ENCODE data around the gene LHX4. TPM values are rescaled to one million over a fixed set of nuclear protein-coding genes. Genes with fewer than 3 reads are reported as not detected.

LHX4 gene
- total RNA-seq, 4 donors from 2014 or later: 0.08 to 1.2 (median 0.31) TPM

DNA sequence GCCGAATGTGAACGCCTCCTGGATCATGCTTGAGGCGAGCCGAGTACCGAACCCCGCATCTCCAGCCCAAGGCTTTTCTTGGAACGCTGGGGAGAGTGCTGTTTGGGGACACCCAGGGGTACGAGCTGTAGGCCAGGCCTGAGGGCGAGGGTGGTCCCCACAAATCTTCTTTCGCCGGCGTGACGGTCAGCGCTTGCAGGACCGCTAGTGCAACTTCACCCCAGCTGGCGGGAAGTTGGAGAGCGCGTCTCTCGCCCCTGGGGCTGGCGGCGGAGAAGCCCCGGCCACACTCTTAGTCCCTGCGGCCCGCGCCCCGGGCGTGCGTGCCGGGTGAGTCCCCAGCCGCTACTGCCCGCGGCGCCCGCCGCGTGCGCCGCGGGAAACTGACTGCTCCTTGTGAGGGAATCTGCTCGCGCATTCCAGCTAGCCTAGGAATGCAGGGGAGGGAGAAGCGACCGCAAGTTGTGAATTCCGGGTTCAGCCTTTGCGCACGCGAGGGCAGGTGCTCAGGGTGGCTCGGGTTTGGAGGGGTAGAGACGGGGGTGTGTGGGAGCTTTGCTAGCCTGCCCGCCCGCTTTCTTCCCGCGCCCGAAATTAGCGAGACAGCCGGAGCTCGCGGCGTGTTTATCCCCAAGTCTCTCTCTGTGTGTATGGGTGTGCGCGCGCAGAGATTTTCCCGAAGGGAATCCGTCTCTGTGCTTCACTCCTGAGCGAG is 884 bp downstream of the LHX4 start:
- Histone ChIP-seq H3K27ac (no peak overlapping the region), H3K4me3 (peak overlapping the region; percentile 66), H3K27me3 (peaks cover 100% of the 10 kb centered on the region), H3K9me3 (no peaks in the 10 kb centered on the region), H3K4me1 (peaks cover 66% of the 10 kb centered on the region), H3K36me3 (no peaks in the 10 kb centered on the region)
- under 1% methylated on average over 30 of the region's 65 CpGs for WGBS
- TF ChIP-seq CTCF (IDR thresholded peaks at IDR 0.05): no peak
- no peak for TF ChIP-seq POLR2A (IDR thresholded peaks at IDR 0.05)
- no peak for TF ChIP-seq EP300 (IDR thresholded peaks at IDR 0.05)
- no peak for TF ChIP-seq POLR2AphosphoS5 (IDR thresholded peaks at IDR 0.05)
- DNase-seq (ENCODE audit: low spot score in 2 of 2): no peak

- Histone ChIP-seq H3K27ac (no peak overlapping the region), H3K4me1 (peaks cover 69% of the 10 kb centered on the region), H3K4me3 (peak overlapping the region; percentile 66), H3K27me3 (peaks cover 100% of the 10 kb centered on the region), H3K9me3 (no peaks in the 10 kb centered on the region), H3K36me3 (no peaks in the 10 kb centered on the region)
- TF ChIP-seq POLR2A (IDR thresholded peaks at IDR 0.05): no peak
- no peak for TF ChIP-seq EP300 (IDR thresholded peaks at IDR 0.05)
- no peak for TF ChIP-seq CTCF (IDR thresholded peaks at IDR 0.05)
- no peak for TF ChIP-seq POLR2AphosphoS5 (IDR thresholded peaks at IDR 0.05)
- WGBS: 2% methylated on average over 9 of the region's 37 CpGs
- DNase-seq (ENCODE audit: low spot score in 2 of 2): peak in 1 of 2 donors; percentile 48
Measured at GRCh38 chr1:180231506-180231921, 1.4 kb downstream of the LHX4 start.

- no peak overlapping the region for H3K27ac ChIP-seq
- H3K4me1 ChIP-seq: peaks cover 69% of the 10 kb centered on the region
- H3K4me3 ChIP-seq: peak overlapping the region; percentile 66
- no peaks in the 10 kb centered on the region for H3K9me3 ChIP-seq
- WGBS: 6% methylated on average over 13 of the region's 14 CpGs
- no peaks in the 10 kb centered on the region for H3K36me3 ChIP-seq
- DNase-seq (ENCODE audit: low spot score in 2 of 2): peak in 1 of 2 donors; percentile 11
- peaks cover 100% of the 10 kb centered on the region for H3K27me3 ChIP-seq
- no peak for TF ChIP-seq EP300 (IDR thresholded peaks at IDR 0.05)
- no peak for TF ChIP-seq POLR2AphosphoS5 (IDR thresholded peaks at IDR 0.05)
- TF ChIP-seq POLR2A (IDR thresholded peaks at IDR 0.05): no peak
- no peak for TF ChIP-seq CTCF (IDR thresholded peaks at IDR 0.05)
Measured at GRCh38 chr1:180231936-180232335, 1.9 kb downstream of the LHX4 start.

DNA sequence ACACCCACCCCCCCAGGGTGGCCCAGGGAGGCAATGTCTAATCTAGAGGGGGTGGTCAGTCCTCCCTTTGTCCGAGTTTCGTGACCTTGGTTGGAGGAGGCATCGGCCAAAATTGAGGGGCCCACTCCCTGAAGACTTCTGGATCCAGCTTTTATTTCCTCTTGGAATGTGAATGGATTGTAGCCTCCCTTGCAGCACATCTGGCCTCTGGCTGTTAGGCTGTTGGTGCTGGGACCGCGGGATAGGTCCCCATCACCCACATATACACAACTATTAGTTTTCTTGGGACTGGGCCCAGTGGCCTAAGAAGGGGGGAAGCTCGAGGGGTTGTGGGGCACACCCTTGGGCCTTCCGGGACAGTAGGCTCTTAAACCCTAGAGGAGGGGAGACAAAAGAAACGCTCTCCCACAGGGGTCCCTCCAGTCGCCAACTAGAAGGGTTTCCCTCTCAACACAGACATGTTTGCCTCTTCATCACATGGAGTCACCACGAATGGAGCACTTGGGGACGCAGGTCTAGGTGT is 2.5 kb downstream of the LHX4 start:
- H3K27ac ChIP-seq: no peak overlapping the region
- H3K36me3 ChIP-seq: no peaks in the 10 kb centered on the region
- TF ChIP-seq CTCF (IDR thresholded peaks at IDR 0.05): no peak
- 16% methylated on average over 8 of the region's 11 CpGs for WGBS
- peak in 1 of 2 donors; percentile 42 for DNase-seq (ENCODE audit: low spot score in 2 of 2)
- no peaks in the 10 kb centered on the region for H3K9me3 ChIP-seq
- peaks cover 100% of the 10 kb centered on the region for H3K27me3 ChIP-seq
- H3K4me3 ChIP-seq: no peak overlapping the region
- H3K4me1 ChIP-seq: peaks cover 69% of the 10 kb centered on the region

GRCh38 chr1:180233191-180234011 is 3.3 kb downstream of the LHX4 start:
- 6% methylated on average over 31 of the region's 71 CpGs for WGBS

More at GRCh38 chr1:180233191-180234011, 3.3 kb downstream of the LHX4 start:
- H3K27ac ChIP-seq: no peak overlapping the region
- no peaks in the 10 kb centered on the region for H3K36me3 ChIP-seq
- peaks cover 69% of the 10 kb centered on the region for H3K4me1 ChIP-seq
- TF ChIP-seq POLR2A (IDR thresholded peaks at IDR 0.05) (no peak), CTCF (IDR thresholded peaks at IDR 0.05) (no peak), EP300 (IDR thresholded peaks at IDR 0.05) (no peak), POLR2AphosphoS5 (IDR thresholded peaks at IDR 0.05) (no peak)
- peaks cover 100% of the 10 kb centered on the region for H3K27me3 ChIP-seq
- no peak overlapping the region for H3K4me3 ChIP-seq
- DNase-seq (ENCODE audit: low spot score in 2 of 2): peak in 1 of 2 donors; percentile 32
- H3K9me3 ChIP-seq: no peaks in the 10 kb centered on the region

Data from suprapubic skin (tissue), 4 donors.